Fibroblast of mammary gland (primary cell): ENCODE data around the gene KIF6.
"Not testable (repeated sequence)": the region's sequence is repeated elsewhere in the genome, so short reads cannot be mapped to it uniquely, and the experiment has no call there.

Experiments
- DNase-seq: peaks from one replicate; pipeline ENCODE4 v3.0.0-alpha.2; 2010; ENCODE audit warnings: low read depth
- H3K4me3 ChIP-seq: 2 replicates; pipeline ENCODE4 v1.5.1; 2011; ENCODE audit warnings: low read depth, mild to moderate bottlenecking, low read length, moderate library complexity; ENCODE audit not compliant: control insufficient read depth
- TF ChIP-seq, protein P1 (sequence below): conservative IDR thresholded peaks from 2 replicates; pipeline ENCODE4 v1.5.1; 2011; ENCODE audit warnings: low read depth, low read length, inconsistent platforms; ENCODE audit not compliant: control insufficient read depth, insufficient read depth

KIF6 gene

DNA sequence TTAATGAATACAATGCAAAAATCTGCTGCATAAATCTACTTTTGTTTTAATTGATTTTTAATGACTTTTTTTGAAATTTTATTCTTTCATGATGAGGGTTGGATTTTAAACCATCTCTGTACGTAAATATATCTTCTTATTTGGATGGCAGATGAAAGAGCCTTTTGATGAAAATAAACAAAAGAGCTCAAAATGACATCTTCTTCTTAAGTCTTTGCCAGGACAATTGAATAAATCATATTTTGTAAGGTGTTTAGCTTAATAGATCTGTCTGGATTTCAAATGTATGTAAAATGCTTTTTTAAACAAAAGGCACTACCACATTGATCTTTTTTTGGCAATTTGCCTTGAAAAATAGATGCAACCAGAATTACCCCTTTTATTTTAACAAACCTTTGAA lies 39.3 kb downstream of the KIF6 start:
- no peak overlapping the region for H3K4me3 ChIP-seq
- no peak for DNase-seq
- TF ChIP-seq, protein P1, sequence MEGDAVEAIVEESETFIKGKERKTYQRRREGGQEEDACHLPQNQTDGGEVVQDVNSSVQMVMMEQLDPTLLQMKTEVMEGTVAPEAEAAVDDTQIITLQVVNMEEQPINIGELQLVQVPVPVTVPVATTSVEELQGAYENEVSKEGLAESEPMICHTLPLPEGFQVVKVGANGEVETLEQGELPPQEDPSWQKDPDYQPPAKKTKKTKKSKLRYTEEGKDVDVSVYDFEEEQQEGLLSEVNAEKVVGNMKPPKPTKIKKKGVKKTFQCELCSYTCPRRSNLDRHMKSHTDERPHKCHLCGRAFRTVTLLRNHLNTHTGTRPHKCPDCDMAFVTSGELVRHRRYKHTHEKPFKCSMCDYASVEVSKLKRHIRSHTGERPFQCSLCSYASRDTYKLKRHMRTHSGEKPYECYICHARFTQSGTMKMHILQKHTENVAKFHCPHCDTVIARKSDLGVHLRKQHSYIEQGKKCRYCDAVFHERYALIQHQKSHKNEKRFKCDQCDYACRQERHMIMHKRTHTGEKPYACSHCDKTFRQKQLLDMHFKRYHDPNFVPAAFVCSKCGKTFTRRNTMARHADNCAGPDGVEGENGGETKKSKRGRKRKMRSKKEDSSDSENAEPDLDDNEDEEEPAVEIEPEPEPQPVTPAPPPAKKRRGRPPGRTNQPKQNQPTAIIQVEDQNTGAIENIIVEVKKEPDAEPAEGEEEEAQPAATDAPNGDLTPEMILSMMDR = no peak

DNA sequence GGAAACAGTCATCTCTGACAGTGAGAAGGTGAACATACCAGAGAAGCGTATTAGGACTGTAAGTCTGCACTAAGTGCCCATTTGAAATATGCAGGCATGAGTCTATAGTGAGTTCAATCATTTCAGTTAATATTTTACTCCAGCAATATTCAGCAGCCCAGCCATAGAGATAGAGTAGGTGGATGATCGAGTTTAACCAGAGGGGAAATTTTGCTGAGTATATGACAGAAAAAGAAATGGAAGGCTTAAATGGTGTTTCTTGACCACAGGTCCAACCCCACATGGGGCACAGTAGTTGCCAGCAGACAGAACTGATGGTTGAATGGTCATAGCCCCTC lies 39.8 kb downstream of the KIF6 start:
- no peak for DNase-seq
- TF ChIP-seq, protein P1 = no peak
- H3K4me3 ChIP-seq = no peak overlapping the region

DNA sequence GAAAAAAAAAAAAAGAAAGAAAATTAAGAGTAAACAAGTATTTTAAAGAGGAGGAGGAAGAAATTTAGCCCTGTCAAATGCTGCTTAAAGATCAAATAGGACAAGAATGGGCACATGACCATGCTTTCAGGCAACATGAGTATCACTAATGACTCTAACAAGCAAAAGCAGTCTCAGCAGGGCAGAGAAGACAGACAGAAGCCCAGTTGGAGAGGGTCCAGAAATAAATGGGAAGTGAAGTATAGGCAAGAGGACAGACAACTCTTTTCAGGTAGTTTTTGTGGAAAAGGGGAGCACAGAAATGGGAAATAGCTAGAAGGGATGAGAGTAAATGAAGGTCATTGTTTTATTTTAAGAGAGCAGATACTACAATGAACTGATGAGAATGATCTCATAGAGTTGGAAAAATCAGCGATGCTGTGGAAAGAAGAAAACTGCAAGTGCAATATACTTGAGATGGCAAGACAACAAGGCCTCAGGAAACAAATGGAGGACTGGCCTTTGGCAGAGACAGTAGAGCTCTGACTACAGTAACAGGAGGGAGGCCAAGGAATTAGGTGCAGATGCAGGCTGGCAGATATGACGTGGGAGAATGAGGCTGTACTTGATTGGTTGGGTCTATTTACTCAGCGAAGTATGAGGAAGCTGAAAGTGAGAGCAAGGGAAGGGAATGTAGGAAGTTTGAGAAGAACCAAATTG lies 40.3 kb downstream of the KIF6 start:
- TF ChIP-seq, protein P1 = no peak
- no peak overlapping the region for H3K4me3 ChIP-seq
- DNase-seq = peak; percentile 47

DNA sequence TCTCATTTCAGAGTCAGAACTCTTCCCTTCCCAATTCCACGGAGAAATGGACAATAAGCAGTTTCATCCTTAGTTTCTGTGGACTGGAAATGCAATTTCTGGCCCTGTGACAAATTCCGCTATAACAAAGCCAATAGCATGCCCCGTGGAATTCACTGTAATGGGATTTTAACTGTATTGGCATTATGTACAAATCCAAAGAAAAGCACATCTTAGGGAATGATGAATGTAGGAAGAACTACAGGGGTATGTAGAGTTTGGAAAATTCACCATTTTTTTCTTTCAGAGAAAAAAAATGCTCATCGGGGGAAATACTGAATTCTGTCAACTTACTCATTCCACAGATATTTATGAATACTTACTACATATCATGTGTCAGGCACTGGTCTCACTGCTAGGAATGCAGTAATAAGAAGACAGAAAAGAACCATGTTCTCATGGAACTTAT lies 43.5 kb downstream of the KIF6 start:
- H3K4me3 ChIP-seq = no peak overlapping the region
- TF ChIP-seq, protein P1 = no peak
- peak; percentile 10 for DNase-seq

DNA sequence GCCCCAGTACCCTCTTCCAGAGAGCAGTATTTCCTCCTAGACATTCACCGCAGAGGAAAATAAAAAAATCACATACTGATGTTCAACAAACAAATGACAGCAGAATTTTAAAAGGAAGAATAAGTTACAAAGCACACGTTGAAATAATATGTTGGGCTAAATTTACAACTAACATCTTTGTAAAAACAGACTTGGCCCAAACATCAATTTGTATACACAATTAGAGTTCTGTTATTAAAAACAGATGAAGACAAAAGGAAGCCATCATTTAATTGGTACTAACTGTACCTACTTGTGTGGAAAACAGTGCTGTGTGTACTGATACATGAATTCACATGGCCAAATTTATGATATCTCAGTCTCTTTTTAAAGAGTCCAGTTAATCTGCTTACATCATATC lies 46.3 kb downstream of the KIF6 start:
- no peak for DNase-seq
- no peak overlapping the region for H3K4me3 ChIP-seq
- TF ChIP-seq, protein P1 = no peak

DNA sequence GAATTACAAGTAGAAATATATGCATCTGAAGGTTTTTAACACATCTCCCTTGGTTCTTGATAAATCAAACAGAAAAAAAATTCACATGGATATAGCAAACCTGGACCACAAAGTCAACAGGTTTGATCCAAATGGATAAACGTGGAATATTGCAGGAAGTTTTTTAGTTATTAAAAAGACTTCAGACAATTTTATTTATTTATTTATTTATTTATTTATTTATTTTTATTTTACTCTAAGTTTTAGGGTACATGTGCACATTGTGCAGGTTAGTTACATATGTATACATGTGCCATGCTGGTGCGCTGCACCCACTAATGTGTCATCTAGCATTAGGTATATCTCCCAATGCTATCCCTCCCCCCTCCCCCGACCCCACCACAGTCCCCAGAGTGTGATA lies 47.9 kb downstream of the KIF6 start:
- H3K4me3 ChIP-seq, DNase-seq: not testable (repeated sequence)

DNA sequence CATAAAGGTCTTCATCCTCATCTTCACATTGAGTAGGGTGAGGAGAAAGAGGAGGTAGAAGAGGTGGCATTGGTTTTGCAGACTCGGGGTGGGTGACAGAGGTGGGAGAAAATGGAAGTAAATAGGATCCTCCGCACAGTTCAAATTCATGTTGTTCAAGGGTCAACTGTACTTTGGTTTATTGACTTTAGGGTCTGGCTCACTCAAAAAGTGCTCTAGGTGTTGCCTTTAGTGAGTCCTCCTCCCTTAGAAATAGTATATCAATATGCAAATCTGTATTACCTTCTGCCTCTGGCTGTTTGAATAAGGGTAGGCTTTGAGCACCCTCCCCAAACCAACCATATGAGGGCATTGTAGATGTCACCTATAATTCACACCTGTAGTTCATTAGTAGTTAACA lies 54.7 kb downstream of the KIF6 start:
- no peak for DNase-seq
- H3K4me3 ChIP-seq = no peak overlapping the region
- TF ChIP-seq, protein P1 = no peak

DNA sequence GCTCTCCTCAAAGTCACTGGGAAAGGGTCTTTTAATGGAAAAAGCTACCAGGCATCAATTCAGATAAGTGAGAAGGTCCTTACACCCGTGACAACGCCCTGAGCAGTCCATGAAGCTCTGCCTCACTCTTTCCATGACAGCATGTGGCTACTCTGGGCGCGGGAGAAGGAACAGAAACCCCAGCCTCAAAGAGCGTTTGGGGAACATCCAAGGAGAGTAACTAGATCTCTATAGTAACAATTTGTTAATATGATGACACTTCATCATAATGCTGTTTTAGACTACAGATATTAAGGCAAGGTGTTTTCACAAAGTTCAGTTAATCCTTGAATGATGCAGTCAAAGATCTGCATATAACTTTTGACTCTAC lies 55.2 kb downstream of the KIF6 start:
- DNase-seq = no peak
- H3K4me3 ChIP-seq = no peak overlapping the region
- TF ChIP-seq, protein P1 = no peak
